HG03442 (cell line): Measurements from ENCODE around the gene AHRR.
"Not testable (repeated sequence)": the region's sequence is repeated elsewhere in the genome, so short reads cannot be mapped to it uniquely, and the experiment has no call there.

Source experiments
- ATAC-seq: cut with Tn5 transposase; IDR thresholded peaks from one replicate; pipeline ENCODE4 v1.9.1; 2021; ENCODE audit warnings: mild to moderate bottlenecking, moderate library complexity; ENCODE audit not compliant: unreplicated experiment

The AHRR gene

GRCh38 chr5:362978-363765 lies 41.7 kb downstream of the AHRR start:
- no peak for ATAC-seq

GRCh38 chr5:364497-364896 lies 43.0 kb downstream of the AHRR start:
- no peak for ATAC-seq

GRCh38 chr5:366541-367357 lies 45.2 kb downstream of the AHRR start:
- ATAC-seq = no peak

GRCh38 chr5:367358-368130 lies 46.0 kb downstream of the AHRR start:
- ATAC-seq = no peak

- peak; percentile 64 for ATAC-seq
Measured at GRCh38 chr5:368183-369084, 46.9 kb downstream of the AHRR start.

GRCh38 chr5:369151-369868 lies 47.8 kb downstream of the AHRR start:
- ATAC-seq = no peak

GRCh38 chr5:369869-370236 lies 48.3 kb downstream of the AHRR start:
- not testable (repeated sequence) for ATAC-seq

GRCh38 chr5:370311-370958 lies 48.9 kb downstream of the AHRR start:
- no peak for ATAC-seq

- ATAC-seq = no peak
Measured at GRCh38 chr5:370959-371810, 49.7 kb downstream of the AHRR start.

- no peak for ATAC-seq
Measured at GRCh38 chr5:371811-372555, 50.5 kb downstream of the AHRR start.

- ATAC-seq = no peak
Measured at GRCh38 chr5:372556-372995, 51.1 kb downstream of the AHRR start.

GRCh38 chr5:372996-373709 lies 51.6 kb downstream of the AHRR start:
- peak; percentile 11 for ATAC-seq

GRCh38 chr5:373710-374602 lies 52.4 kb downstream of the AHRR start:
- ATAC-seq = peak; percentile 33

GRCh38 chr5:374631-375335 lies 53.3 kb downstream of the AHRR start:
- no peak for ATAC-seq

- no peak for ATAC-seq
Measured at GRCh38 chr5:375336-375920, 53.9 kb downstream of the AHRR start.
